HUES48 (cell line): Measurements from ENCODE around the gene CHRNB1.

ENCODE experiments used
- H3K27ac ChIP-seq: one replicate; pipeline ENCODE4 v1.7.0; 2013; ENCODE audit warnings: low read depth, low read length, inconsistent platforms
- H3K27me3 ChIP-seq: 2 replicates; pipeline ENCODE4 v1.6.1; 2013; ENCODE audit warnings: mild to moderate bottlenecking, low read length; ENCODE audit not compliant: control insufficient read depth, insufficient read depth
- H3K36me3 ChIP-seq: 2 replicates; pipeline ENCODE4 v1.6.1; 2013; ENCODE audit warnings: low read length; ENCODE audit not compliant: control insufficient read depth, insufficient read depth
- H3K4me1 ChIP-seq: 2 replicates; pipeline ENCODE4 v1.6.1; 2013; ENCODE audit warnings: mild to moderate bottlenecking, low read length; ENCODE audit not compliant: control insufficient read depth, insufficient read depth
- H3K4me3 ChIP-seq: 2 replicates; pipeline ENCODE4 v1.5.1; 2013; ENCODE audit warnings: mild to moderate bottlenecking, low read depth, low read length
- H3K9ac ChIP-seq: 2 replicates; pipeline ENCODE4 v1.6.1; 2013; ENCODE audit warnings: mild to moderate bottlenecking, low read depth, low read length, moderate library complexity
- H3K9me3 ChIP-seq: 2 replicates; pipeline ENCODE4 v1.6.1; 2013; ENCODE audit warnings: low read length; ENCODE audit not compliant: control insufficient read depth, insufficient read depth

The CHRNB1 gene, protein sequence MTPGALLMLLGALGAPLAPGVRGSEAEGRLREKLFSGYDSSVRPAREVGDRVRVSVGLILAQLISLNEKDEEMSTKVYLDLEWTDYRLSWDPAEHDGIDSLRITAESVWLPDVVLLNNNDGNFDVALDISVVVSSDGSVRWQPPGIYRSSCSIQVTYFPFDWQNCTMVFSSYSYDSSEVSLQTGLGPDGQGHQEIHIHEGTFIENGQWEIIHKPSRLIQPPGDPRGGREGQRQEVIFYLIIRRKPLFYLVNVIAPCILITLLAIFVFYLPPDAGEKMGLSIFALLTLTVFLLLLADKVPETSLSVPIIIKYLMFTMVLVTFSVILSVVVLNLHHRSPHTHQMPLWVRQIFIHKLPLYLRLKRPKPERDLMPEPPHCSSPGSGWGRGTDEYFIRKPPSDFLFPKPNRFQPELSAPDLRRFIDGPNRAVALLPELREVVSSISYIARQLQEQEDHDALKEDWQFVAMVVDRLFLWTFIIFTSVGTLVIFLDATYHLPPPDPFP

DNA sequence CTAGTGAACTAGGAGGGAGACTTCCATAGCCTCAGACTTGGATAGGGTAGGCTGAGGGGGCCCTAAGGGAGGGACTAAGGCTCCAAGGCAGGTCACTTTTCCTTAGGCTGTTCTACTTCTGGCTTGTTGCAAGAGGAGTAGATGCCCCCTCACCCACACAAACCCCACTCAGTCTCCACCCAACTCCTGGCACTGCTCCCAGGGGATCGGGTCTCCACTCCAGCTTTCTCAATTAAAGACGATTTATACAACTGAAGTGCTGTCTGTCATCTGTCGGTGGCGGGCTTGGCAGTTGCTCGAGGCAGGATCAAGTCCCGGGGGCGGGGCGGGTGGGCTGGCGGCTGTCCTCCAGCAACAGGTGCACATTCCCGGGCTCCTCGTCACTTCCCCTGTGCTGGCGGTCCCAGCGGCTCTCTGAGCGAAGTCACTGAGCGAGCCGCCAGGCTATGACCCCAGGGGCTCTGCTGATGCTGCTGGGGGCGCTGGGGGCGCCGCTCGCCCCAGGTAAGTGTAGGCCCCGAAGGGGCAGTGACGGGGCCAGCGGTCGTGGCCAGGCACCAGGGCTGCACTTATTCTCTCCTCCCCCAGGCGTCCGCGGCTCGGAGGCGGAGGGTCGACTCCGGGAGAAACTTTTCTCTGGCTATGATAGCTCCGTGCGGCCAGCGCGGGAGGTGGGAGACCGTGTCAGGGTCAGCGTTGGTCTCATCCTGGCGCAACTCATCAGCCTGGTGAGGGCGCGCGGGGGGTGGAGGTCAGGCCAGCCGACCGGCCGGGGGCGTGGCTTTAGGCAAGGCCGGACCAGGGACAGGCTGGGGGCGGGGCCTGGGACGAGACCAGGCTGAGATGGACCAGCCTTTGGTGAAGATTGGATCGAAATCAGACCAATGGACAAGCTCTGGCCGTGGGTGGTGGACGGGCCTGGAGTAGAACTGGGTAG lies at the start of gene CHRNB1:
Gene CHRNB1 (plus strand): TSS at position 380 of the 937 bp plus-strand sequence. CDS start 67 bp downstream, at position 447.
- peak within 1 kb of the TSS; percentile 76 for H3K27ac ChIP-seq
- H3K9ac ChIP-seq: no peak within 1 kb of the TSS
- H3K4me3 ChIP-seq: peak within 1 kb of the TSS; percentile 68
- H3K4me1 ChIP-seq: peaks cover 15% of the 10 kb centered on the region
- no peaks in the 10 kb centered on the region for H3K36me3 ChIP-seq
- no peaks in the 10 kb centered on the region for H3K27me3 ChIP-seq
- H3K9me3 ChIP-seq: no peaks in the 10 kb centered on the region

DNA sequence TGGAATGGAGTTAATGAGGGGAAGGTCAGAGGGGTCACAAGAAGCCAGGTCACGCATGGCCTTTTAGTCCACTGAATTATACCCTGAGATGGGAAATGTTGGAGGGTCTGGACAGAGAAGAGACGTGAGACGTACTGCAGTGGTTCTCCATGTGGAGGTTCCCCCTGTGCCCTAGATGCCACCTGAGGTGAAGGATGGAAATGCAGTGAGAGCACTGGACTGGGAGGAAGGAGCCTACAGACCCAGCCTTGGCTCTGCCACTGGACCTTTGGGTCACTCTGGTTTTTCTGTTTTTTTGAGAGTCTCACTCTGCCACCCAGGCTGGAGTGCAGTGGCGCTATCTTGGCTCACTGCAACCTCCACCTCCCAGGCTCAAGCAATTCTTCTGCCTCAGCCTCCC lies 48.7 kb upstream of the CHRNB1 start:
- no peaks in the 10 kb centered on the region for H3K9me3 ChIP-seq
- H3K27ac ChIP-seq: no peak overlapping the region
- H3K4me1 ChIP-seq: peaks cover 5% of the 10 kb centered on the region; the same call in 1 of the 2 replicates
- H3K9ac ChIP-seq: no peak overlapping the region
- peaks cover 14% of the 10 kb centered on the region; the same call in 1 of the 2 replicates for H3K36me3 ChIP-seq
- H3K27me3 ChIP-seq: no peaks in the 10 kb centered on the region
- no peak overlapping the region for H3K4me3 ChIP-seq

DNA sequence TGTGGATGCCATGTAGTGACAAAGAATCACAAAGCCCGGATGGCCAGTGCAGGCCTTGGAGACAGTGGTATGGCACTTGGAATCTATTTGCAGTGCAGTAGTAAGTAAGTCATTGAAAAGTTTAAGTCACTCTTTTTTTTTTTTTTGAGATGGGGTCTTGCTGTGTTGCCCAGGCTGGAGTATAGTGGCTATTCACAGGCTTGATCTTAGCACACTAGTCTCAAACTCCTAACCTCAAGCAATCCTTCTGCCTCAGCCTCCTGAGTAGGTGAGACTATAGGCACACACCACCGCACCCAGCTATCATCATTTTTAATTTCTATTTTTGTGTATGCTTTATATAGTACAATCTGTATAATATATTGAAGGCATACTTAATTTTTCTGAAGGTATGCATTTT lies 46.2 kb upstream of the CHRNB1 start:
- H3K4me3 ChIP-seq: no peak overlapping the region

DNA sequence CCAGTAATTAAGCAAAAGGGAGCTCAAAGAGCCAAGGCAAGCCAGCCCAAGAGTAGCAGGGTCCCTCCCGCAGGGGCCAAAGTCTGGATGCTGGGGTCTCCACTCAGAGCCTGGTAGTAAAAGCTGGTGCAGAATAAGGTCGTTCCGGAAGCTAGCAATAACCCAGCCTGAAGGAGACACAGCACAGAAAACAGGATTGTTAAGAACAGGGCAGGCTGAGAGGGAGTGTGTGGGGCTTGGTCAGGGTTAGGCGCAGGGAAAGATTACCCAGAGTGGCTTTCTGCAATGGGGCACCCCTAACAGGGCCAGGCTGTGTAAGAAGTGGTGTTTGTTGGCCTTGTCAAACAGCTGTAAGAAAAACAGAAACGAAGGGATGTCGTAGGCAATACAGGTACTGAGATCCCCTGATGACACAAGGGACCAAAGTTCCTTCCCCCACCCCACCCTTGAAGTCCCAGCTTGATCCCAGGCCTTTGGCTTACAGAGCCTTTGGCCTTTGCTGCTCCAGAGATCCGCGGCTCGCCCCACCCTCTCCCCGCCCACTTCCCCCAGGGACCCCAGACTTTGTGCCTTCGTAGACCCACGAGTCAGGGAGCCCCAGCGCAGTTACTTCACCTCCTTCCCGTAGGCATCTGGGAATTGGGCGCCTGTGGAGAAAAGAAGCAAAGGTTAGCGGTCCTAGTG lies 41.7 kb upstream of the CHRNB1 start:
- Histone ChIP-seq H3K27ac (peak overlapping the region; percentile 98), H3K27me3 (no peaks in the 10 kb centered on the region), H3K9ac (peak overlapping the region; percentile 66; the same call in 1 of the 2 replicates), H3K36me3 (no peaks in the 10 kb centered on the region), H3K4me1 (peaks cover 13% of the 10 kb centered on the region; the same call in 1 of the 2 replicates), H3K9me3 (no peaks in the 10 kb centered on the region), H3K4me3 (peak overlapping the region; percentile 91)

More for the DNA sequence above, 46.2 kb upstream of the CHRNB1 start:
- Histone ChIP-seq H3K36me3 (no peaks in the 10 kb centered on the region), H3K9me3 (no peaks in the 10 kb centered on the region), H3K4me1 (0 out of 2 replicates have a peak, but pooled peaks cover 8% of the 10 kb centered on the region), H3K27me3 (no peaks in the 10 kb centered on the region), H3K27ac (no peak overlapping the region), H3K9ac (no peak overlapping the region)

DNA sequence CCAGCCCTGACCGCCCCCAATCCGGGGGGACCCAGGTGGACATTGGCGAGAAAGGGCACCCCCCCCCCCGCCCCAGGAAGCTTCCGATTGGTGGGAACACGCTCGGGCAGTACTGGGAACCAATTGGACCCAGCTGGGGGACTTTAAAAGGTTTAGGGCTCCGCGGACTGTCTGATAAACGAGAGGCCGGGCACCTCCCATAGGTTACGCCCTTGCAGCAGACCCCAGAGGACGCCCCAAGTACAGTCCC lies 41.2 kb upstream of the CHRNB1 start:
- peak overlapping the region; percentile 66 for H3K9ac ChIP-seq
- peaks cover 13% of the 10 kb centered on the region; the same call in 1 of the 2 replicates for H3K4me1 ChIP-seq
- no peaks in the 10 kb centered on the region for H3K9me3 ChIP-seq
- H3K4me3 ChIP-seq: peak overlapping the region; percentile 91
- peak overlapping the region; percentile 98 for H3K27ac ChIP-seq
- peaks cover 3% of the 10 kb centered on the region for H3K36me3 ChIP-seq
- no peaks in the 10 kb centered on the region for H3K27me3 ChIP-seq

DNA sequence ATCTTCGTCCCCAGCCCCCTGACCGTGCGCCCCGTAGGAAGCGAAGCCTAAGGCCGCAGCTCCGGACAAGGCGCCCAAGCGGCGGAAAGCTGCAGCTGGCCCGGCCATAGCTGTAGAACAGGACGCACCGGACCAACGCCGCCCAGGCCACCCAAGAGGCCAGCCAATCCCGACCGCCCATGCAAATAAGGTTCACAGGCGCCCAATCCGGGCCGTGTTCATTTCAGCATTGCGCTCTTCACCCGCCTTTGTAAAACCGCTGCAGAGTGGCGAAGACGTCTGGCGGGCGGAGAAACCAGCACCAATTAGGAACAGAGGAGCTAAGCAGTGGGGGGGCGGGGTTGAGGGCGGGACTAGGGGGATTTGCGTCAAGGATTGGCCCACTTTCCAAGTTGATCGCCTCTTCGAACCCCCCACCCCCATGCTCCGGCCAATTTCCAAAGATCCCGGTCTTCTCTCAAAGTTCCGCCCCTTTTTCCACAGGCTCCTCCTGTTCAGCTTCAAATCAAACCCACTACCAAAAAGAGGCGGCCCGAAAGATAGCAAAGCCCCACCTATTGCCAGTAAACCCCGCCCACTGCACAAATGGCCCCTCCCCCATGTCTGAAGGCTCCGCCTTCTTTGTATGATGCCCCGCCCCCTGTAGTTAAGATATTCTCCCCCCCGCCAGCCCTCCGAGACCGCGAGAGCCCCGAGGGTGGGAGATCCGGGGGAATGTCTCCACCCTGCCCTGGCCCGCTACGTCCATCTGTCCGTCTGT lies 40.7 kb upstream of the CHRNB1 start, which contains the start of gene TMEM256:
Gene TMEM256 (minus strand): TSS at position 121 of the 760 bp plus-strand sequence. CDS start 13 bp downstream, at position 108.
- H3K9ac ChIP-seq: peak within 1 kb of the TSS; percentile 66
- H3K9me3 ChIP-seq: no peaks in the 10 kb centered on the region
- H3K27ac ChIP-seq: peak within 1 kb of the TSS; percentile 98
- H3K27me3 ChIP-seq: no peaks in the 10 kb centered on the region
- peaks cover 8% of the 10 kb centered on the region for H3K36me3 ChIP-seq
- peak within 1 kb of the TSS; percentile 91 for H3K4me3 ChIP-seq
- peaks cover 13% of the 10 kb centered on the region; the same call in 1 of the 2 replicates for H3K4me1 ChIP-seq

DNA sequence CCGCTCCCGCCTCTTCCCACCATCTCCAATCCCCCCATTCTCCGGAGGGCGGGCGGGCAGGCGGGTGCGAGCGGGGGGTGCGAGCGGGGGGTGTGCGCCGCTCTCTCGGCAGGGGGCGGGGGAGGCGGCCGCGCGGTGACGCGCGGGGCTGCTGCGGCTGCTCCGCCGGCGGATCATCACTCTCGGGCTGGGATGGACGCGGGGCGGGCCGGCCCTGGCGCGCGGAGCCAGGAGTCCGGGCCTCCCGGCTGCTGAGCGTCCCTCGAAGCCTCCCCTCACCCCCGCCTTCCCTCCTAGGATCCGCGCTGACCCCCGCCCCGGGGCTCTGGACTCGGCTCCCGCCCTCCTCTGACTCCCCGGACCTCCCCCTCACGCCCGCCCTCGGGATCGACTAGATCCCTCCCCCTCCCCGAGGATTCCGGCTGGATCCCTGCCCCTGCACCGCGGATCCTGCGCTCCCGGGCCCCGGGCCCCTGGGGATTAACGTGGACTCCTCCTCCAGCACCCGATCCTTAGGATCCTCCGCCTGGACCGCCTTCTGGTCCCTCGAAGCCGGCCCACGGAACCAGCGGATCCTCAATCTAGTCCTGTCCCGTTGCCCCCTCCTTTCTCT lies 40.0 kb upstream of the CHRNB1 start:
- Histone ChIP-seq H3K36me3 (peaks cover 15% of the 10 kb centered on the region), H3K9me3 (no peaks in the 10 kb centered on the region), H3K27me3 (no peaks in the 10 kb centered on the region), H3K27ac (peak overlapping the region; percentile 63), H3K9ac (peak overlapping the region; percentile 54; the same call in 1 of the 2 replicates), H3K4me3 (peak overlapping the region; percentile 81), H3K4me1 (peaks cover 13% of the 10 kb centered on the region; the same call in 1 of the 2 replicates)

DNA sequence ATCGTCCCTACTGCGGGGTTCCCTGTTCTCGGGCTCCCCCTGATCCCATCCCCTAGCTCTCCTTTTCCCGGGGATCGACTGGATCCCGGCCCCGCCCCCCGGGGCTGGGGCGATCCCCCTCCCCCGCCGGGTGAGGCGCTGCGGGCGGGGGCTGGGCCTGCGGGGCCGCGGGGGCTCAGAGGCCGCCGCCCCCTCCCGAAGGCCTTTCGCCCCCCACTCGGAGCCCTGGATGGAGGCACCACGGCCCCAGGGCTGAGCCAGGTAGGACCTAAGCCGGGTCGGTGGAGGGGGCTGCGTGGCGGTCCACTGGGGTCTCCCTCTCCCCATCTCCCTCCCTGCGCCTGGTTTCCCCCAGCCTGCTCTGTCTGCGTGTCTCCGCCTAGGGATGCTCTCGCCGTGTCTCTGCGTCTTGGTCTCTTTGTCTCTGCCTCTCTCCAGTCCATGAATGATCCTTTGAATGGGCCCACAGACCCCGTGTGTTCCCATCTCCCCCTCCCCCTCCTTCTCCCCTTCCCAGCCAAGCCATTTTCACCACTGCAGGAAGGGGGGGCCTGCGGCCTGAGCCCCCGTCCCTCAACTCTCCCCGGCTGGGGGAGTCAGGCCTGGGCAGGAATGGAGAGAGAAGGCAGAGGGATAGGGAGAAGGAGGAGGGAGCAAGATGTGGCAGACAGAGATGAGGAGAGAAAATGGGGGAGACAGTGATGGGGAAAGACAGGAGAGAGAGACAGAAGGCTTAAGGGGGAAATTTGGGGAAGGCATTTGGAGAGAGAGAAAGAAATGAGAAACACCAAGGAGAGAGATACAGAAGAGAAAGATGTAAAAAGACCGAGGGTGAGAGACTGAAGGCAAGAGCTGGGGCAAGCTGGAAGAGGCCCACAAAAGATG lies 39.3 kb upstream of the CHRNB1 start:
- Histone ChIP-seq H3K27ac (peak overlapping the region; percentile 63), H3K36me3 (peaks cover 22% of the 10 kb centered on the region), H3K4me3 (peak overlapping the region; percentile 81), H3K4me1 (peaks cover 13% of the 10 kb centered on the region; the same call in 1 of the 2 replicates), H3K9ac (peak overlapping the region; percentile 54; the same call in 1 of the 2 replicates), H3K27me3 (no peaks in the 10 kb centered on the region), H3K9me3 (no peaks in the 10 kb centered on the region)

DNA sequence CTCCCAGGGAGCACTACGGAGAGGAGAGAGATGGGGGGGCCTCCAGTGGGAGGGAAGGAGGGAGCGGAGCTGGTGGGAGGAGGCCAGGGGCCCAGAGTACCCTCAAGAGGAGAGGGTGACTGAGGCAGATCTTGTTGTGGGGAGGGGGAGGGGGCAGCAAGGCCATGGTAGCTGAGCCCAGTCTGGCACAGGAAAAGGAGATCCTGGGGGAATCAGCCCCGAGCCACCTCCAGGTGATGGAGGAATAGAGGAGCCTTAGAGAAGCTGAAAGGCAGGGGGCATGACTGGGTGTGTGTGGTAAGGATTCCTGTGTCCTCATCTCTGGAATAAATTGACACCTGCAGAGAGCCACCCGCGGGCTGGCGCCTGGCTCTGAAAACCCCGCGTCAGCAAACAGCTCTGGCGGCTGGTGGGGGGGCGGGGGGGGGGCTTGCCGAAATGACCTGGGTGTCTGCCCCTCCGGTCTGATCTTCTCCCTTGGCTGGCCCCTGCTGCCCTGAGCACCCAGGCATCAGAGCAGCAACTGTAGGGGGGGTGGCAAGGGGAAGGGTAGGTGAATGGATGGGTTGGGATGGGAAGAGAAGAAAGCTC lies 38.5 kb upstream of the CHRNB1 start:
- Histone ChIP-seq H3K4me1 (peaks cover 13% of the 10 kb centered on the region; the same call in 1 of the 2 replicates), H3K9me3 (no peaks in the 10 kb centered on the region), H3K27ac (no peak overlapping the region), H3K36me3 (peaks cover 25% of the 10 kb centered on the region), H3K9ac (no peak overlapping the region), H3K4me3 (peak overlapping the region; percentile 81), H3K27me3 (no peaks in the 10 kb centered on the region)
